HepG2 (cell line): ENCODE data around the gene ARL4C.

ENCODE experiments used
- BORCS8-MEF2B ChIP-seq: sonication (generic); formaldehyde crosslinking; IDR thresholded peaks from 2 replicates; pipeline ENCODE4 v1.8.0; 2022; ENCODE audit warnings: mild to moderate bottlenecking, missing genetic modification reagents
- EP300 ChIP-seq, 3 experiments: sonication (generic) in 1 of 3; formaldehyde crosslinking in 1 of 3; IDR thresholded peaks; 2 replicates each; pipeline versions ENCODE4 v1.5.1 to v1.6.1; 2011 to 2020; ENCODE audit warnings: low read depth in 2 of 3, low read length in 2 of 3, borderline replicate concordance in 1 of 3, improper control_type of control experiment in 1 of 3, mild to moderate bottlenecking in 1 of 3, missing genetic modification reagents in 1 of 3, moderate library complexity in 1 of 3
- YEATS4 ChIP-seq: sonication (generic); formaldehyde crosslinking; IDR thresholded peaks from 2 replicates; pipeline ENCODE4 v1.4.0; 2020; ENCODE audit warnings: missing genetic modification reagents, borderline replicate concordance
- ZBTB1 ChIP-seq: sonication (generic); formaldehyde crosslinking; IDR thresholded peaks from 2 replicates; pipeline ENCODE4 v1.4.0; 2020; ENCODE audit warnings: missing genetic modification reagents, borderline replicate concordance

DNA sequence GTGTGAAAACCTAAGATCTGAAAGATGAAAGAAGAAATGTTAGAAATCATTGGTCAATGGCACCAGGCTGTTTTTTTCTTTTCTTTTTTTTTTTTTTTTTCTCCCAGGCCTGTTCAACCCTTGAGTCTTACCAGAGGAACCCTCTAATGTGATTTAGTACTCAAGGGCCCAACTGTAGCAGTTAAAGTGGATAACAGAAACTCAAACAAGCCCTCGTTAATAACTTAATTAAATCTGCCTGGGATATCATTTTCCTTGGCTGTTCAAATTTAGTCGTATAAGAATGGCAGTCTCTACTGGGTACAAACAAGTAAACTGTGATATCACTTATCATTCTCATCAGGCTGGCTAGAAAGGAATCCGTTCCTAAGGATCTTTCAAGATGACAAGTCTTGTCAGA lies 16.5 kb downstream of the ARL4C start:
- TF ChIP-seq ZBTB1 (CRISPR knock-in tag) = no peak
- no peak for TF ChIP-seq BORCS8-MEF2B (CRISPR knock-in tag)
- no peak for TF ChIP-seq EP300 (IDR thresholded peaks at IDR 0.05; ENCODE audit: low read depth in 2 of 2, low read length in 2 of 2)
- no peak for TF ChIP-seq EP300 (CRISPR knock-in tag; IDR thresholded peaks at IDR 0.05; ENCODE audit: borderline replicate concordance)
- TF ChIP-seq YEATS4 = no peak
